Left kidney (tissue), 8 donors: Measurements from ENCODE around the gene ZNF385B. TPM values are rescaled to one million over a fixed set of nuclear protein-coding genes. Genes with fewer than 3 reads are reported as not detected.
"Not testable (repeated sequence)": the region's sequence is repeated elsewhere in the genome, so short reads cannot be mapped to it uniquely, and the experiment has no call there.

Experiments used
- DNase-seq: peaks from one replicate; pipeline ENCODE4 v3.0.0-alpha.2; 2013
- long read RNA-seq, 8 donors: transcript quantifications; one replicate each; lab custom pipeline, GENCODE V29; 2026
- polyA plus RNA-seq: library from polyadenylated mRNA; unstranded; fragments of 120-200 nt; gene quantifications from one replicate; pipeline ENCODE4 v1.2.1, GENCODE V29; 2013; ENCODE audit not compliant: insufficient read length

Gene ZNF385B
- 16.8 TPM for polyA plus RNA-seq
- long read RNA-seq, donor 1, partial matches to known transcripts, result 7 of 7 reads
- long read RNA-seq, donor 1, other reads (novel, unspliced or antisense), result 0 of 7 reads
- long read RNA-seq, donor 2, partial matches to known transcripts, result 7 of 8 reads
- long read RNA-seq, donor 2, other reads (novel, unspliced or antisense), result 0 of 8 reads
- long read RNA-seq, donor 3, result 0 reads
- long read RNA-seq, donor 4, result 0 reads
- long read RNA-seq, donor 5, result 0 reads
- long read RNA-seq, donor 6, result 0 reads
- long read RNA-seq, donor 7, partial matches to known transcripts, result 0 of 1 reads
- long read RNA-seq, donor 7, other reads (novel, unspliced or antisense), result 0 of 1 reads
- long read RNA-seq, donor 8, result 0 reads

GRCh38 chr2:179861416-179862067, at the start of gene ZNF385B:
TSS of gene ZNF385B (minus strand) at chr2:179861612.
- peak; percentile 26 for DNase-seq

GRCh38 chr2:179910735-179911113, 49.3 kb upstream of the ZNF385B start:
- no peak for DNase-seq

GRCh38 chr2:179909845-179910734, 48.7 kb upstream of the ZNF385B start:
- DNase-seq, result no peak

GRCh38 chr2:179900655-179901054, 39.2 kb upstream of the ZNF385B start:
- DNase-seq, result no peak

- DNase-seq, result no peak
Observed at GRCh38 chr2:179899666-179900065, 38.3 kb upstream of the ZNF385B start.

GRCh38 chr2:179898873-179899272, 37.5 kb upstream of the ZNF385B start:
- peak; percentile 7 for DNase-seq

- DNase-seq, result no peak
Observed at GRCh38 chr2:179893616-179894015, 32.2 kb upstream of the ZNF385B start.

- no peak for DNase-seq
Observed at GRCh38 chr2:179891237-179891636, 29.8 kb upstream of the ZNF385B start.

- no peak for DNase-seq
Observed at GRCh38 chr2:179890666-179891065, 29.3 kb upstream of the ZNF385B start.

- not testable (repeated sequence) for DNase-seq
Observed at GRCh38 chr2:179888642-179889041, 27.2 kb upstream of the ZNF385B start.

GRCh38 chr2:179884193-179884592, 22.8 kb upstream of the ZNF385B start:
- DNase-seq, result no peak

GRCh38 chr2:179882851-179883806, 21.7 kb upstream of the ZNF385B start:
- no peak for DNase-seq

- no peak for DNase-seq
Observed at GRCh38 chr2:179877601-179878364, 16.4 kb upstream of the ZNF385B start.

GRCh38 chr2:179876266-179876665, 14.9 kb upstream of the ZNF385B start:
- no peak for DNase-seq

GRCh38 chr2:179875864-179876263, 14.5 kb upstream of the ZNF385B start:
- DNase-seq, result no peak

GRCh38 chr2:179862898-179863458, 1.6 kb upstream of the ZNF385B start:
- no peak for DNase-seq

- DNase-seq, result peak; percentile 8
Observed at GRCh38 chr2:179861027-179861415, 391 bp downstream of the ZNF385B start.

GRCh38 chr2:179860255-179861026, 971 bp downstream of the ZNF385B start:
- no peak for DNase-seq

GRCh38 chr2:179859523-179859922, 1.9 kb downstream of the ZNF385B start:
- DNase-seq, result no peak

- no peak for DNase-seq
Observed at GRCh38 chr2:179857236-179857635, 4.2 kb downstream of the ZNF385B start.
